Parathyroid adenoma (tissue), 2 donors: Measurements from ENCODE around the gene TTLL10.
"Not testable (repeated sequence)": the region's sequence is repeated elsewhere in the genome, so short reads cannot be mapped to it uniquely, and the experiment has no call there.

Experiments
- H2AFZ ChIP-seq: fragments of 300-600 bp; sonication (generic); one replicate; pipeline ENCODE4 v1.7.0; 2017; ENCODE audit warnings: antibody characterized with exemption, mild to moderate bottlenecking
- H3K27ac ChIP-seq: fragments of 300-600 bp; sonication (generic); one replicate; pipeline ENCODE4 v1.7.0; 2017
- H3K27me3 ChIP-seq: fragments of 300-600 bp; sonication (generic); one replicate; pipeline ENCODE4 v1.7.0; 2017; ENCODE audit warnings: low read length; ENCODE audit not compliant: control insufficient read depth, insufficient read depth
- H3K36me3 ChIP-seq: fragments of 300-600 bp; sonication (generic); one replicate; pipeline ENCODE4 v1.7.0; 2017; ENCODE audit warnings: low read length; ENCODE audit not compliant: control insufficient read depth, insufficient read depth
- H3K4me1 ChIP-seq: fragments of 300-600 bp; sonication (generic); one replicate; pipeline ENCODE4 v1.7.0; 2017; ENCODE audit warnings: control low read depth
- H3K4me2 ChIP-seq: fragments of 300-600 bp; sonication (generic); one replicate; pipeline ENCODE4 v1.7.0; 2017; ENCODE audit warnings: low read length
- H3K4me3 ChIP-seq: fragments of 300-600 bp; sonication (generic); one replicate; pipeline ENCODE4 v1.7.0; 2017; ENCODE audit warnings: low read depth, low read length
- H3K79me2 ChIP-seq: fragments of 300-600 bp; sonication (generic); one replicate; pipeline ENCODE4 v1.7.0; 2017; ENCODE audit warnings: control low read depth
- H3K9ac ChIP-seq: fragments of 300-600 bp; sonication (generic); one replicate; pipeline ENCODE4 v1.7.0; 2017; ENCODE audit warnings: mild to moderate bottlenecking
- H3K9me3 ChIP-seq: fragments of 300-600 bp; sonication (generic); one replicate; pipeline ENCODE4 v1.7.0; 2017; ENCODE audit warnings: low read length; ENCODE audit not compliant: control insufficient read depth
- CTCF ChIP-seq: fragments of 300-600 bp; sonication (generic); IDR thresholded peaks from one replicate; pipeline ENCODE4 v1.7.0; 2017; ENCODE audit warnings: antibody characterized with exemption, mild to moderate bottlenecking
- donor health status: primary hyperparathyroidism.

The TTLL10 gene

GRCh38 chr1:1148569-1148968, 25.1 kb upstream of the TTLL10 start:
- H2AFZ ChIP-seq = no peak overlapping the region
- H3K9ac ChIP-seq = no peak overlapping the region
- H3K9me3 ChIP-seq = no peaks in the 10 kb centered on the region
- no peaks in the 10 kb centered on the region for H3K4me1 ChIP-seq
- no peak overlapping the region for H3K4me2 ChIP-seq
- H3K27ac ChIP-seq = no peak overlapping the region
- no peak for TF ChIP-seq CTCF
- no peaks in the 10 kb centered on the region for H3K79me2 ChIP-seq
- no peaks in the 10 kb centered on the region for H3K27me3 ChIP-seq
- no peaks in the 10 kb centered on the region for H3K36me3 ChIP-seq
- H3K4me3 ChIP-seq = no peak overlapping the region

GRCh38 chr1:1149416-1149815, 24.3 kb upstream of the TTLL10 start:
- Histone ChIP-seq H3K79me2 (no peaks in the 10 kb centered on the region), H3K27ac (no peak overlapping the region)

DNA sequence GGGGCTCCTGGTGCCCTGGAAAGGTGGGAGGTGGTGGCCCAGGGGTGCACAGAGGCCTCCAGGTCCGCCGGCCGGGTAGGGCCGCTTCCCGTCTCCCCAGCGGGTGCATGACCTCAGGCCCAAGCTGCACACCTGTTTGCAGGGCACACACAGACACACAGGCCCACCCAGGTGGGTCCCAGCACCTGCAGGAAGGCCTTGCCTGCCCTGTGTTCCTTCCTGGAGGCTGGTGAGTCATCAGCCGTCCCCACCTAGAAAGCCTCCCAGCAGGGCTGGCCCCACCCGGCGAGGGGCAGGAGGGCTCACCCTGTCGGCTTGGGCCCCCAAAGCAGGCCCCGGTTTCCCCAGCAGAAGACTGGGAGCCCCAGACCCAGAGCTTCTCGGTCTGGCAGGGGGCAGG, 23.6 kb upstream of the TTLL10 start:
- no peak overlapping the region for H3K27ac ChIP-seq
- H3K79me2 ChIP-seq = no peaks in the 10 kb centered on the region
- no peak for TF ChIP-seq CTCF
- H3K36me3 ChIP-seq = no peaks in the 10 kb centered on the region
- no peaks in the 10 kb centered on the region for H3K27me3 ChIP-seq
- no peak overlapping the region for H3K4me2 ChIP-seq
- H3K4me1 ChIP-seq = no peaks in the 10 kb centered on the region
- H2AFZ ChIP-seq = no peak overlapping the region
- no peak overlapping the region for H3K9ac ChIP-seq
- H3K9me3 ChIP-seq = no peaks in the 10 kb centered on the region
- no peak overlapping the region for H3K4me3 ChIP-seq

More at GRCh38 chr1:1149416-1149815, 24.3 kb upstream of the TTLL10 start:
- Histone ChIP-seq H3K4me1 (no peaks in the 10 kb centered on the region), H3K9me3 (no peaks in the 10 kb centered on the region), H3K9ac (no peak overlapping the region), H3K4me2 (no peak overlapping the region), H3K36me3 (no peaks in the 10 kb centered on the region), H3K27me3 (no peaks in the 10 kb centered on the region), H2AFZ (no peak overlapping the region), H3K4me3 (no peak overlapping the region)
- no peak for TF ChIP-seq CTCF

DNA sequence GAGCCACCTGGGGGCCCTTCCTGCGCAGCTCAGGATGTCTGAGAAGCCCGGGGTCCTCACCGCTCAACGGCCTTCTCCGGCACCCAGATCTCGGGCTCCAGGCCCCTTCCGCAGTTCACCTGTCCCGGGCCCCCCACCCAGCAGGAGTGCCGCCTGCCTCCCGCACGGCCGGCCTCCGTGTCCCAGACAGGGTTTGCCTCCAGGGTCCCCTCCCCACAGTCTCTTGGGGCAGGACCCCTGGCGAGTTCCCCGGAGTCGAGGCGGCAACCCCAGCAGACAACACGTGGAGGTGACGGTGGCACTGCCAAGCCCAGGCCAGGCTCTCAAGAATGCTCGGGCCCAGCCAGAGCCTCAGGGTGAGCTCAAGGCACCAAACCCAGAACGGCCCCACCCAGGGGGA, 22.4 kb upstream of the TTLL10 start:
- Histone ChIP-seq H2AFZ (no peak overlapping the region), H3K4me1 (no peaks in the 10 kb centered on the region), H3K9me3 (no peaks in the 10 kb centered on the region), H3K9ac (no peak overlapping the region), H3K27me3 (no peaks in the 10 kb centered on the region), H3K4me2 (no peak overlapping the region), H3K36me3 (no peaks in the 10 kb centered on the region), H3K4me3 (no peak overlapping the region), H3K27ac (no peak overlapping the region), H3K79me2 (no peaks in the 10 kb centered on the region)
- no peak for TF ChIP-seq CTCF

- not testable (repeated sequence) for H3K9ac ChIP-seq, H3K27ac ChIP-seq, H3K27me3 ChIP-seq, H3K79me2 ChIP-seq, H3K36me3 ChIP-seq, H3K4me3 ChIP-seq, H3K4me2 ChIP-seq, H2AFZ ChIP-seq, H3K9me3 ChIP-seq, H3K4me1 ChIP-seq
Measured at GRCh38 chr1:1152431-1152830, 21.2 kb upstream of the TTLL10 start.

DNA sequence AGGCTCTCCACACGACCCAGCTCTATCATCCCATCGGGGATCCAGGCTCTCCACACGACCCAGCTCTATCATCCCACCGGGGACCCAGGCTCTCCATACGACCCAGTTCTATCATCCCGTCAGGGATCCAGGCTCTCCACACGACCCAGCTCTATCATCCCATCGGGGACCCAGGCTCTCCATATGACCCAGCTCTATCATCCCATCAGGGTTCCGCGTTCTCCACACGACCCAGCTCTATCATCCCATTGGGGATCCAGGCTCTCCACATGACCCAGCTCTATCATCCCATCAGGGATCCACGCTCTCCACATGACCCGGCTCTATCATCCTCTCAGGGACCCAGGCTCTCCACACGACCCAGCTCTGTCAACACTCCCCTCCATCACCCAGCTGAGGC, 20.5 kb upstream of the TTLL10 start:
- H3K9me3 ChIP-seq, H3K27me3 ChIP-seq, H3K4me2 ChIP-seq, H3K9ac ChIP-seq, H3K79me2 ChIP-seq, H3K4me3 ChIP-seq, H3K36me3 ChIP-seq, H2AFZ ChIP-seq, H3K4me1 ChIP-seq, H3K27ac ChIP-seq: not testable (repeated sequence)
